ENCODE results near the gene RPGRIP1.
"Not testable (repeated sequence)": the region's sequence is repeated elsewhere in the genome, so short reads cannot be mapped to it uniquely, and the experiment has no call there.

Gene RPGRIP1

GRCh38 chr14:21258005-21258888, 21.6 kb upstream of the RPGRIP1 start:
- FAIRE-seq, result no peak
- DNase-seq (ENCODE audit: low spot score), result no peak

GRCh38 chr14:21258889-21259787, 20.7 kb upstream of the RPGRIP1 start:
- FAIRE-seq, result no peak

GRCh38 chr14:21261824-21262223, 18.1 kb upstream of the RPGRIP1 start:
- no peak for DNase-seq (ENCODE audit: low spot score)
- no peak for FAIRE-seq

More at GRCh38 chr14:21258889-21259787, 20.7 kb upstream of the RPGRIP1 start:
- DNase-seq (ENCODE audit: low spot score), result no peak

GRCh38 chr14:21262410-21262809, 17.5 kb upstream of the RPGRIP1 start:
- DNase-seq (ENCODE audit: low spot score) (no peak), FAIRE-seq (no peak)

- DNase-seq (ENCODE audit: low spot score) (no peak), FAIRE-seq (peak; percentile 63)
These were observed 16.4 kb upstream of the RPGRIP1 start for GRCh38 chr14:21263284-21264024.

- DNase-seq (ENCODE audit: low spot score) (peak; percentile 66), FAIRE-seq (peak; percentile 88)
These were observed 15.7 kb upstream of the RPGRIP1 start for GRCh38 chr14:21264025-21264801.

- no peak for FAIRE-seq
These were observed 12.4 kb upstream of the RPGRIP1 start for GRCh38 chr14:21267431-21267845.

GRCh38 chr14:21267886-21268616, 11.8 kb upstream of the RPGRIP1 start:
- peak; percentile 80 for FAIRE-seq
- peak; percentile 72 for DNase-seq (ENCODE audit: low spot score)

More at GRCh38 chr14:21267431-21267845, 12.4 kb upstream of the RPGRIP1 start:
- no peak for DNase-seq (ENCODE audit: low spot score)

- peak; percentile 19 for DNase-seq (ENCODE audit: low spot score)
These were observed 11.1 kb upstream of the RPGRIP1 start for GRCh38 chr14:21268617-21269251.

GRCh38 chr14:21269252-21270046, 10.4 kb upstream of the RPGRIP1 start, which contains the start of gene HNRNPC:
TSS of gene HNRNPC (minus strand) at chr14:21269442. CDS start at chr14:21234193, 35,249 bp downstream.
- peak; percentile 98 for DNase-seq (ENCODE audit: low spot score)
- FAIRE-seq, result peak; percentile 86

More at GRCh38 chr14:21268617-21269251, 11.1 kb upstream of the RPGRIP1 start:
- FAIRE-seq, result no peak

- not testable (repeated sequence) for DNase-seq (ENCODE audit: low spot score); FAIRE-seq
These were observed 7.2 kb upstream of the RPGRIP1 start for GRCh38 chr14:21272661-21273060.

GRCh38 chr14:21275261-21275858, 4.5 kb upstream of the RPGRIP1 start:
- no peak for FAIRE-seq
- no peak for DNase-seq (ENCODE audit: low spot score)

GRCh38 chr14:21278632-21279031, 1.3 kb upstream of the RPGRIP1 start:
- FAIRE-seq (no peak), DNase-seq (ENCODE audit: low spot score) (no peak)

- FAIRE-seq; DNase-seq (ENCODE audit: low spot score): not testable (repeated sequence)
These were observed 2.0 kb downstream of the RPGRIP1 start for GRCh38 chr14:21281917-21282316.

- not testable (repeated sequence) for FAIRE-seq; DNase-seq (ENCODE audit: low spot score)
These were observed 6.6 kb downstream of the RPGRIP1 start for GRCh38 chr14:21286516-21286915.

GRCh38 chr14:21287168-21287567, 7.3 kb downstream of the RPGRIP1 start:
- no peak for DNase-seq (ENCODE audit: low spot score)
- no peak for FAIRE-seq

- FAIRE-seq; DNase-seq (ENCODE audit: low spot score): not testable (repeated sequence)
These were observed 14.1 kb downstream of the RPGRIP1 start for GRCh38 chr14:21294026-21294425.

- FAIRE-seq (no peak), DNase-seq (ENCODE audit: low spot score) (no peak)
These were observed 18.5 kb downstream of the RPGRIP1 start for GRCh38 chr14:21298358-21298757.
